ENCODE data around the gene LGR4.
"Not testable (repeated sequence)": the region's sequence is repeated elsewhere in the genome, so short reads cannot be mapped to it uniquely, and the experiment has no call there.

The LGR4 gene

DNA sequence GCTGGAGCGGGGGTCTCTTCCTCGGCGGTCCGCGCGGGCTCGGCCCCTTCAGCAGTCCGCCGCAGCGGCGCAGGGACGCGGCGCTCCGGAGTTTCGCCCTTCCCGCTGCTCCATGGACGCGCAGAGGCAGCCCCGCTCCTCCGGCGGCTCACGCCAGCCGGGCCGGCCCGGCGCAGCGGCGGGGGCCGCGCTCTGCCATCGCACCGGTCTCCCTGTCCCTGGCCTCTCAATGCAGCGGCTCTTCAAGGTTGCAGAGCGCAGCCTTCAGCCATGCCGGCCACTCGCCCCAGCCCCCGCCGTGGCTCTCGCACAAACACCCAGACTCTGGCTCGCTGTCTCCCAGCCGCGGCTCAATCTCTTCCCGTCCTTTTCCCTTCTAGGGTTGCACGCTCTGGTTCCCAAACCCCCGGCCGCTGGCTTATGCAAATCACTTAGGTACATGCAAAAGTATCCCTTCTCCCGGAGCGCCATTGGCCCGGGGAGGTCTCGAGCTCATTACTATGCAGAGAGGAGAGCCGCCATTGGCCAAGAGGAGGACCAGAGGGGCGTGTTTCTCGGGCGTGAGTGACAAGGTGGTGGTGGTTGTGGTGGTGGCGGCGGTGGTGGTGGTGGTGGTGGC lies at the start of gene LGR4:
Gene LGR4 (minus strand): TSS at position 393 of the 619 bp plus-strand sequence. CDS start 488 bp downstream, outside the sequence.
- peak; percentile 79 for DNase-seq

GRCh38 chr11:27520226-27520625 lies 47.6 kb upstream of the LGR4 start:
- DNase-seq: no peak

DNA sequence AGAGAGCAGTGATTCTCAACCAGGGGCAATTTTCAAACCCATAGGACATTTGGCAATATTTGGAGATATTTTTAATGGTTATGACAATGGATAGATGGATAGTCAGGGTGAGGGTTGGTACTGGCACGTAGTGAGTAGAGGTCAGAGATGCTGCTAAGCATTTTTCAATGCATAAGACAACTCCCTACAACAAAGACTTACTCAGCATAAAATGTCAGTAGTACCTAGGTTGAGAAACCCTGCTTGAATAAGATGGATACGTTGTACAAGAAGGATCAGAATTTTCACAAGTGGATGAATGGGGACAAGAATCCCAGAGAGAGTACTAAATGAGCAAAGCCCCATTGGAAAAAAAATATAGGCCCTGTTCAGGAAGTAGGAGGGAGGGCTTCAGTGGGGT lies 45.9 kb upstream of the LGR4 start:
- no peak for DNase-seq

- not testable (repeated sequence) for DNase-seq
Observed at GRCh38 chr11:27517490-27517889, 44.9 kb upstream of the LGR4 start.

DNA sequence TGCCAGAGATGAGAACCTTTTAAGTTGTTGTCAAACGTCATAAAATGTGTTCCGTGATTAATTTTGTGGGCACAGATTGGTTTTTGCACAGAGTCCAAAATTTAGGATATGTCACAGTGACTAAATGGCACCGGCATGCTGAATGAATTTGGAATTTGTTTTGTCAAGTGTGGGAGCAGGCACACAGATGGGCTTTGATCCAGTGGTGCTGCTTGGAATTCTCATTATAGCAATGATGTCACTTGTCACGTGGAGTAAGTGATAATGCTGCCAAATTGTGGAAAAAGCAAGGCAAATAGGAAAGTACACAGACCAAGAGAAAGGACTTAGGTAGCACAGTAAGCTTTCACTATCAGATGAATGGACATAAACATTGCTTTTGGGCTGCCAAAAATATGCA lies 42.0 kb upstream of the LGR4 start:
- no peak for DNase-seq

DNA sequence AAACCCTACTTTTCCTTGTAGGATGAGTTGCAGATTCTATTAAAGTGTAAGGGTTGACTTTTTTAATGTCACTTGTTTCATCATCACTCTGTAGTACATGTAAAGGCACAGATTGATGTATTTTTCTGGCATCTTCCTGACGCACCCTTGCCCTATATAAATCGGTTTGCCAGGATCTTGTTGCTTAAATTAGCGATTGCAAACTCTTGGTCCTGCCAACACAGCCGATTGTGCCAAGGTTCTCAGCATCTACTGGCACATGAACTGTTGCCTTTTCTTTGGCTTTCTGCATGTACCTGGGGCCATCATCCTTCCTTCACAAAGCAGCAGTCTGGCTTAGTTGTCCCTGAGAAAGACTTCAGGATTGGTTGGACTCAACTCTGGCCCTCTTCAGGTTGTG lies 41.5 kb upstream of the LGR4 start:
- no peak for DNase-seq

GRCh38 chr11:27513389-27513788 lies 40.8 kb upstream of the LGR4 start:
- DNase-seq: no peak

DNA sequence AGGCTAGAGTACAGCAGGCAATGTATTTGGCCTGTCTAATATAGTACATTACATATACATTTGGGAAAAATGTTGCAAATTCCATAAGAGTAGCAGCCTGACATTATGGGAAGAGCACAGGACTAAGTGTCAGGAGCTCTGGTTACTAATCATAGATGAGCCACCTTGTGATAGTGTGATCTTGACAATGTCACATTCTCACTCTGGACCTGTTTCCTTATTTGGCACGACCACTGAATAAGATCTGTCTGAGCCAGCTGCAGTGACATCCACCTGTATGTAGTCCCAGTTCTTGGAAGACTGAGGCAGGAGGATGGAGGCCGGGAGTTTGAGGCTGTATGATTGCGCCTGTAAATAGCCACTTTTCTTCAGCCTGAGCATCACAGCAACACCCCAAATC lies 39.6 kb upstream of the LGR4 start:
- no peak for DNase-seq

GRCh38 chr11:27509908-27510307 lies 37.3 kb upstream of the LGR4 start:
- no peak for DNase-seq

- DNase-seq: no peak
Observed at GRCh38 chr11:27507557-27508322, 35.1 kb upstream of the LGR4 start.

DNA sequence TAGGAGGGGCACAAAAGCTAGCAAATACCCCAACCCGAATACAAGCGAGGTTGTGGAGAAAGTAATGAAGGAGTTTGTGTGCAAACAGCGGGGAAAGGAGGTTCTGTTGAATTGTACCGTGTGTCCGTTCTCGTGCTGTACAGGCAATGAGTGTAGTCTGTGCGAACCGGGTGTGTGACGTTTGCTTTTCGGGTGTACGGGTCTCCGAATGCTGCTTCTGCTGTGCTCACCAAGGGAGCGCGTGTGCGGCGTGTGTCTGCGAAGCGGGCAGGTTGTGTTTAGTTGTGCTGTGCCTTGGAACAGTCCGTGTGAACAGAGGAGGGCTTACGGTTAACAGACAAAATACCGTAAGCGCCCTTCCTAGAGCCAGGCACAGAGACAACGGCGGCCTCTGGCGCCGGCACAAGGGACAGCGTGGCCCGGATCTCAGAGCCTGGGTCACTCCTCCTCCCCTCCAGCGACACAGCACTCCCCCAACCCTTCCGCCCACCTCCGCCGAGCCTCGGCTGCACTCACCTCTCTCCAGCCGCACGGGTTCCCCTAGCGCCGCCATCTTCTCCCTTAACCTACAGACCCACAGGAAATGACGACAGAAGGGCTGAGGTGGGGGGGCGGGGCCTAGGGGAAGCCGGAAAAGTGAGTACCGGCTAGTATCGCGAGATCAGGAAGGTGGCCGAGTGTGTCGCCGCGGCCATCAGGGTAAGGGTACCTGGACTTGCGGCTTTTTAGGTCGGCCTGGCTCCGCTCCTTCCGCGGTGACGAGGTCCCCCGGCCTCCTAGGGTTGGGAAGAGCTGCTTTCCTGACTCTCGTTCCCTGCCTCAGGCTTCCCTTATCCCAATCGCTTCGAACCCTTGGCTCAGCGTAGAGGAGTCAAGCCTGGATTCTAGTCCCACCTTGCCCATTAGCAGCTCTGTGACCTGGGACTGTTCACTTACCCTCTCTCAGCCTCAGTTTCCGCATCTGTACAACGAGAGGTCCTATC lies 33.9 kb upstream of the LGR4 start, which contains the start of gene LIN7C:
Gene LIN7C (minus strand): TSS at position 570 of the 983 bp plus-strand sequence. CDS start 17 bp downstream, at position 553.
- peak; percentile 95 for DNase-seq

DNA sequence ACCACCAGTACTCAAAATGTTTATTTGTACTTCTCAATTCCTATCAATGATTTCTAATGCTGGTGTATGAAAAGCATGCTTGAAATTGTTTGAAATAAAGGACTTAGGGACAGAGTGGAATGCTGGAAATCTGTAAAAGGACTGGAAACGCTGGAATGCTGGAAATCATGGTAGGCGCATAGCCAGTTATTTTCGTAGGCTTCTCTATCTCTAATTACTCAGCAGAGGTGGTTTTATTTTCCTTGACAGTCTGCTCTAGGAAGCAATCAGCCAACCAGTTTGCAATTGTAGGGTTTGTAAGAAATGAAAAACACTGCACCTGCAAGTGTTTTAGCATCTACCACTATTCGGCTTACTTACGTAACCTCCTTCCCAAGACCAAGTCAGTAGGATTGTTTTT lies 33.2 kb upstream of the LGR4 start:
- DNase-seq: no peak

GRCh38 chr11:27504205-27504604 lies 31.6 kb upstream of the LGR4 start:
- no peak for DNase-seq

- DNase-seq: no peak
Observed at GRCh38 chr11:27501100-27501499, 28.5 kb upstream of the LGR4 start.

GRCh38 chr11:27497911-27498310 lies 25.3 kb upstream of the LGR4 start:
- DNase-seq: no peak

DNA sequence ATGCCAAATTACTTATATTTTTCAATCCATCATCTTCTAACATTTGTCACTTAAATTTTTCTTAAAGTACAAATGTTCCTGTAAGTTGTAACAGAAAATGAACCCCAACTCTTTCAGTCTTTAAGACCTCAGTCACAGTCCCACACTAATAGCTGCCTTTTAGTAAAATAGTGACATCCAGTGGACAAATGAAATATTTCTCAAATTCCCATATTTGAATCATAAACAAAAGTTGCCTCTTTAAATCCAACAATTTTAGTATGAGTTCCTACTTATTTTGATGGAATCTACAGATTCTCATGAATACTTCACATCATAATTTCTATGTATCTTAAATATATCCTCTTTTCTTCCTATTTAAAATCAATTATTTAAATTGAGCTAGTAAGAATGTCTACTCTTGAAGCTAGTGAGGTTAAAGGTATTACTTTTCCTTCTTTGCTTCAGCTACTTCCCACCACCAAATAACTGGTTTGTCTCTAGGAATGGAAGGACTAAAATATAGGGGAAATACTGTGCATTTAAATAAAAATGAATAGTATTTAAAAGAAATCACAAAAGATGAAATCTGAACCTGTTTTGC lies 24.8 kb upstream of the LGR4 start:
- no peak for DNase-seq

- no peak for DNase-seq
Observed at GRCh38 chr11:27496461-27496860, 23.9 kb upstream of the LGR4 start.

DNA sequence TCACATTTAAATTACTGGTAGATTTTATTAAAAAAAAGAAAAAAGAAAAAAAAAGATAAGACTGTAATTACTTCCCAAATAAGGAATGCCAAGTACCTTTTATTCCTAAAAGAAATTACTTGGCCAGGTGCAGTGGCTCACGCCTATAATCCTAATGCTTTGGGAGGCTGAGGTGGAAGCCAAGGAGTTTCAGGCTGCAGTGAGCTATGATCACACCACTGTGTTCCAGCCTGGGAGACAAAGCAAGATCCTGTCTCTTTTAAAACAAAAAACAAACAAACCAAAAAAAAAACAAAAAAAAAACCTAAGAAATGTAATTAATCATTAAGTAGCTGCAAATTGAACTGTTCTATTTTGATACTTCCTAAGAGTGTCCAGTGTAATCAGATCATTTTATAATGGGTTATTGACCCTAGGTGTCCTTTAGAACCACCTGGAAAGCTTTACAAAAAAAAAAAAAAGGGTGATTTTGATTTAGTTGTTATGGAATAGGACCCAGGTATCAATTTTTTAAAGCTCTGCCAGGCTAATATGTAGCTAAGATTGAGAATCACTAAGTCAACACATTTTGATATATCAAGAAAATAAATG lies 23.2 kb upstream of the LGR4 start:
- no peak for DNase-seq

DNA sequence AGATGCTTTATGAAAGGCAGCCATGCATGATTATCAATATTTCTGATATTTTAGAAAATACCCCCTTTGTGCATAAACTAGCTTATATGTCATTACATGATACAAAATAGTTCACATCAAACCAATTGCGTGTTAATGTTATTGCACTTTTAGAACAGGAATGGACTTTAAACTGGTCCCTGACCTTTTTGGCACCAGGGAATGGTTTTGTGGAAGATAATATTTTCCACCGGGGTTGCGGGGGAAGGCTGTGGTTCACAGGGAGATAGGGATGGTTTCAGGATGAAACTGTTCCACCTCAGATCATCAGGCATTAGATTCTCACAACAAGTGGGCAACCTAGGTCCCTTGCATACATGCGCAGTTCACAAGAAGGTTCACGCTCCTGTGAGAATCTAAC lies 16.5 kb upstream of the LGR4 start:
- DNase-seq: no peak

DNA sequence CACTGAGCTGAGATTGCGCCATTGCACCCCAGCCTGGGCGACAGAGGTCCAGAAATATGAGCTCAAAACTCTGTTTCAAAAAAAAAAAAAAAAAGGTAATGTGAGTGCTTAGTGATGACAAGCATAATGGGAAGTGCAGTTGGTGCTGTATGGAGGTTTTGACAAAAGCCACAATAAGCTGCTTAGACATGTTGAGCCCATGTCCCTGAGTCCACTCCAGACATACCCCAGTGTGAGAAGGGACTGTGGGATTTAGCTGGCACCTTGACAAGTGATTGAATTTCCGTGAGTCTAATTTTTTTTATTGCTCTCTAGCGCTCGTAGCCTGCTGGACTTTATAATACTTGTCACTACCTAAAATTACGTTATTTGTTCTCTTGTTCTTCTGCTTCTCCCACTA lies 15.1 kb upstream of the LGR4 start:
- no peak for DNase-seq

DNA sequence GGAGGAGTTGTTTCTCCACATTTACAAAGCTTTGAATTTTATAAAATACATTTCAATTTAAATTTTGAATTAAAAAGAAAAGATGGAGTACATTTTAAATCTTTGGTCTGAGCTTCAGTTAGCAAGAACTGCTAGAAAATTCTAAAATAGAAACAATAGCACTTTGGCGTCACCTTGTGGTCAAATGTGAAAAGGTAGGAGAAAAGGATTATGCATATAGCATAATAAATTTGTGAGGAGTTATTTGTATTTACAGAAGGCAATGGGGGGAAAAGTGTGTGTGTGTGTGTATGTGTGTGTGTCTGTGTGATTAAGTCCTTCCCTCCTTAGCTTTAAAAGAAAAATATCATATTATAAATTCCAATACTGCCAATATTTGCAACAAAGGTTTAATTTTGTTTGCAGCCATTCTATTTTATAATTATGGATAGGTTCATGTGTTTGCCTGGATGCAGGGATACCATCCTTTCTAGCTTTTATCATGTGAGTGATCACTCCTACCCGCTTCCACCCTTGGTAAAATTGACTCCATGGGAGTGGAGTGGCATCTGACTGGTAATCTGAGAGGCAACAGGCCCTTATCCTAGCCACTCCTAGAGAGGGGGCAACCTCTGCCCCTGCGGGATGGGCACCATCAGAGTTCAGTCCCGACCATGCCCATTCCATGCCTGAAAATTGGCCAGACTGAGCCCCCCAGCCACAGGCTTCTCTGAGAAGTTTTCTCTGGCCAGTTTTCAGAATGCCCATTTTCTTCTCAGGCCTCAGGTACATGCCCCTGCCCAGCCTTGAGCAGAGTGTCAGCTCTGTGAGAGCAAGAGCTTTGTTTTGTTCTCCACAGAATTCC lies 13.6 kb upstream of the LGR4 start:
- peak; percentile 33 for DNase-seq

- no peak for DNase-seq
Observed at GRCh38 chr11:27482793-27483192, 10.2 kb upstream of the LGR4 start.
